ENCODE measurements around the gene PRTFDC1. TPM values are rescaled to one million over a fixed set of nuclear protein-coding genes. Genes with fewer than 3 reads are reported as not detected.

Gene PRTFDC1
- polyA plus RNA-seq, 10 donors: 13.6 to 26.1 (median 15.1) TPM

Other genes starting within 250 kb of the PRTFDC1 start
- 100 to 1,000 TPM in 1 of 10 donors, 10 to 100 TPM in 9; 55.5 to 111 (median 68.4) TPM for gene ARHGAP21, start 228.7 kb downstream of the PRTFDC1 start, polyA plus RNA-seq (ENCODE audit: insufficient read length in 10 of 10)
- under 1 TPM; 0.24 to 0.50 (median 0.33) TPM for gene ENKUR, start 63.6 kb upstream of the PRTFDC1 start, polyA plus RNA-seq (ENCODE audit: insufficient read length in 10 of 10)
- 1 to 10 TPM; 5.0 to 8.1 (median 6.2) TPM for gene THNSL1, start 64.0 kb upstream of the PRTFDC1 start, polyA plus RNA-seq (ENCODE audit: insufficient read length in 10 of 10)
- gene GPR158, start 222.4 kb upstream of the PRTFDC1 start, polyA plus RNA-seq (ENCODE audit: insufficient read length in 10 of 10): under 1 TPM in 9 of 10 donors, not detected in 1; 0.04 to 0.36 (median 0.12) TPM

All from muscle of back (tissue), 10 donors.